MM.1S (cell line): ENCODE results near the gene FRMD8.

Source experiments
- DNase-seq: peaks from one replicate; pipeline ENCODE4 v3.0.0-alpha.2; 2015
- H2AFZ ChIP-seq: fragments of 300-600 bp; sonication (generic); 2 replicates; pipeline ENCODE4 v1.6.0; 2016; ENCODE audit warnings: antibody characterized with exemption, low read length
- H3F3A ChIP-seq: fragments of 300-600 bp; sonication (generic); 2 replicates; pipeline ENCODE4 v1.6.1; 2016; ENCODE audit warnings: mild to moderate bottlenecking, antibody characterized with exemption, low read length, moderate library complexity, mixed read lengths; ENCODE audit not compliant: insufficient read depth
- H3K27ac ChIP-seq: fragments of 300-600 bp; sonication (generic); 2 replicates; pipeline ENCODE4 v1.5.1; 2016; ENCODE audit warnings: mild to moderate bottlenecking, low read length
- H3K27me3 ChIP-seq: fragments of 300-600 bp; sonication (generic); replicated peaks from 2 replicates; pipeline ENCODE4 v1.6.0; 2016; ENCODE audit warnings: low read length; ENCODE audit not compliant: insufficient read depth
- H3K36me3 ChIP-seq: fragments of 300-600 bp; sonication (generic); replicated peaks from 2 replicates; pipeline ENCODE4 v1.6.1; 2016; ENCODE audit warnings: mild to moderate bottlenecking, low read length, mixed read lengths; ENCODE audit not compliant: insufficient read depth
- H3K4me1 ChIP-seq: fragments of 300-600 bp; sonication (generic); 2 replicates; pipeline ENCODE4 v1.6.1; 2016; ENCODE audit warnings: low read length, mixed read lengths
- H3K4me2 ChIP-seq: fragments of 300-600 bp; sonication (generic); 2 replicates; pipeline ENCODE4 v1.6.0; 2016; ENCODE audit warnings: low read depth, low read length
- H3K4me3 ChIP-seq: fragments of 300-600 bp; sonication (generic); 2 replicates; pipeline ENCODE4 v1.5.1; 2016; ENCODE audit warnings: low read length, mixed read lengths
- H3K79me2 ChIP-seq: fragments of 300-600 bp; sonication (generic); 2 replicates; pipeline ENCODE4 v1.6.1; 2016; ENCODE audit warnings: mixed run types, low read length, mixed read lengths
- H3K9ac ChIP-seq: fragments of 300-600 bp; sonication (generic); 2 replicates; pipeline ENCODE4 v1.6.1; 2016; ENCODE audit warnings: low read length, mixed read lengths
- H3K9me2 ChIP-seq: fragments of 300-600 bp; sonication (generic); replicated peaks from 2 replicates; pipeline ENCODE4 v1.6.1; 2016; ENCODE audit warnings: mild to moderate bottlenecking, low read length, mixed read lengths; ENCODE audit not compliant: insufficient read depth
- H3K9me3 ChIP-seq: fragments of 300-600 bp; sonication (generic); replicated peaks from 2 replicates; pipeline ENCODE4 v1.6.1; 2016; ENCODE audit warnings: mild to moderate bottlenecking, low read length, mixed read lengths; ENCODE audit not compliant: insufficient read depth
- H4K20me1 ChIP-seq: fragments of 300-600 bp; sonication (generic); 2 replicates; pipeline ENCODE4 v1.6.1; 2016; ENCODE audit warnings: mild to moderate bottlenecking, low read length, moderate library complexity, mixed read lengths; ENCODE audit not compliant: insufficient read depth
- EZH2 ChIP-seq: fragments of 300-600 bp; sonication (generic); optimal IDR thresholded peaks from 2 replicates; pipeline ENCODE3; 2017; ENCODE audit warnings: low read depth, mild to moderate bottlenecking, antibody characterized with exemption, low read length, mixed read lengths
- EZH2phosphoT487 ChIP-seq: fragments of 300-600 bp; sonication (generic); IDR thresholded peaks from 2 replicates; pipeline ENCODE4 v1.6.1; 2018; ENCODE audit warnings: antibody characterized with exemption, low read length
- TF ChIP-seq, protein P1 (sequence below): fragments of 300-600 bp; sonication (generic); IDR thresholded peaks from 2 replicates; pipeline ENCODE4 v1.5.1; 2016; ENCODE audit warnings: antibody characterized with exemption, low read length, mixed read lengths

FRMD8 gene

DNA sequence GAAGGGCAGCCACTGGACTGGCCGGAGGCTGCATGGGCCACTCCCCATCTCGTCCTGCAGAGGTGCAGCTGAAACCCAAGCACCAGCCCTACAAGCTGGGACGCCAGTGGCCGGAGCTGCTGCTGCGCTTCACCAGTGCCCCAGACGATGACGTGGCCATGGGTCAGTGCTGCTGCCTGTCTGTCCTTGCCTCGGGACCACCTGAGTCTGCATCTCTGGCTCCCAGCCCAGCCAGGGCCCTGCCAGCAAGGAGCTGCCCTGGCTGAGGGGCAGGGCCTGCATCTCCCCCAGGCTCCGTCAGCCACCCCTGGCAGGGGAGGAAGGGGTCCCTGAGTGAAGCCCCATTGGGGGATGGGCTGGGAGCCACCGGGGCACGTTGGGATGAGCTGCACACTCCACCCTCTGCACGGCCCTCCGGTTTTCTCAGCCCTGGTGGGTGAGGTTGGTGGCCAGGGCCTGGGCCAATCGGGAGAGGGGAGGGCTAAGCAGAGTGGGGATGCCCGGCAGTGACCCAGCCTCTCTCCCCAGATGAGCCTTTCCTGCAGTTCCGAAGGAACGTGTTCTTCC lies 7.2 kb downstream of the FRMD8 start:
- peaks cover 2% of the 10 kb centered on the region for H3F3A ChIP-seq
- H3K9ac ChIP-seq, result no peak overlapping the region
- H3K4me3 ChIP-seq, result no peak overlapping the region
- H3K9me3 ChIP-seq, result no peaks in the 10 kb centered on the region
- H3K27me3 ChIP-seq, result no peaks in the 10 kb centered on the region
- H3K27ac ChIP-seq, result no peak overlapping the region
- H3K9me2 ChIP-seq, result no peaks in the 10 kb centered on the region
- no peaks in the 10 kb centered on the region for H4K20me1 ChIP-seq
- no peak overlapping the region for H3K4me2 ChIP-seq
- H3K79me2 ChIP-seq, result peaks cover 56% of the 10 kb centered on the region
- H2AFZ ChIP-seq, result no peak overlapping the region
- TF ChIP-seq, protein P1, sequence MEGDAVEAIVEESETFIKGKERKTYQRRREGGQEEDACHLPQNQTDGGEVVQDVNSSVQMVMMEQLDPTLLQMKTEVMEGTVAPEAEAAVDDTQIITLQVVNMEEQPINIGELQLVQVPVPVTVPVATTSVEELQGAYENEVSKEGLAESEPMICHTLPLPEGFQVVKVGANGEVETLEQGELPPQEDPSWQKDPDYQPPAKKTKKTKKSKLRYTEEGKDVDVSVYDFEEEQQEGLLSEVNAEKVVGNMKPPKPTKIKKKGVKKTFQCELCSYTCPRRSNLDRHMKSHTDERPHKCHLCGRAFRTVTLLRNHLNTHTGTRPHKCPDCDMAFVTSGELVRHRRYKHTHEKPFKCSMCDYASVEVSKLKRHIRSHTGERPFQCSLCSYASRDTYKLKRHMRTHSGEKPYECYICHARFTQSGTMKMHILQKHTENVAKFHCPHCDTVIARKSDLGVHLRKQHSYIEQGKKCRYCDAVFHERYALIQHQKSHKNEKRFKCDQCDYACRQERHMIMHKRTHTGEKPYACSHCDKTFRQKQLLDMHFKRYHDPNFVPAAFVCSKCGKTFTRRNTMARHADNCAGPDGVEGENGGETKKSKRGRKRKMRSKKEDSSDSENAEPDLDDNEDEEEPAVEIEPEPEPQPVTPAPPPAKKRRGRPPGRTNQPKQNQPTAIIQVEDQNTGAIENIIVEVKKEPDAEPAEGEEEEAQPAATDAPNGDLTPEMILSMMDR, result no peak
- no peak for TF ChIP-seq EZH2
- no peak for TF ChIP-seq EZH2phosphoT487
- DNase-seq, result no peak
- peaks cover 8% of the 10 kb centered on the region for H3K4me1 ChIP-seq
- H3K36me3 ChIP-seq, result no peaks in the 10 kb centered on the region

DNA sequence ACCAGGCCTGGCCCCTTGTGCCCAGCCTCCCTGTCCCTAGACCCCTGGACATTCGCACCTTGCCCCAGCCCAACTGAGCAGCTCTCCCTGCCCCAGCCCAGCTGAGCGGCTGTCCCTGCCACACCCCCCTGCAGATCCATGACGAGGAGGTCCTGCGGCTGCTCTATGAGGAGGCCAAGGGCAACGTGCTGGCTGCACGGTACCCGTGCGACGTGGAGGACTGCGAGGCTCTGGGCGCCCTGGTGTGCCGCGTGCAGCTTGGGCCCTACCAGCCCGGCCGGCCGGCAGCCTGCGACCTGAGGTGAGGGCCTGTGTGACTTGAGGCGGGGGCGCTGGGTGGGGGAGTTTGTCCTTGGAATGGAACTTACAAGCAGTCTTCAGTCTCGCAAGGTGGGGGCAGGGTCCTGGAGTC lies 7.7 kb downstream of the FRMD8 start:
- Histone ChIP-seq H3K4me3 (no peak overlapping the region), H3F3A (no peaks in the 10 kb centered on the region), H3K9me2 (no peaks in the 10 kb centered on the region), H3K9me3 (no peaks in the 10 kb centered on the region), H3K79me2 (peaks cover 52% of the 10 kb centered on the region), H3K4me2 (no peak overlapping the region), H3K36me3 (no peaks in the 10 kb centered on the region), H3K27ac (no peak overlapping the region), H2AFZ (no peak overlapping the region), H3K27me3 (no peaks in the 10 kb centered on the region), H3K4me1 (peaks cover 6% of the 10 kb centered on the region), H4K20me1 (no peaks in the 10 kb centered on the region), H3K9ac (no peak overlapping the region)
- TF ChIP-seq EZH2, result no peak
- TF ChIP-seq, protein P1, result no peak
- no peak for TF ChIP-seq EZH2phosphoT487
- DNase-seq, result no peak

DNA sequence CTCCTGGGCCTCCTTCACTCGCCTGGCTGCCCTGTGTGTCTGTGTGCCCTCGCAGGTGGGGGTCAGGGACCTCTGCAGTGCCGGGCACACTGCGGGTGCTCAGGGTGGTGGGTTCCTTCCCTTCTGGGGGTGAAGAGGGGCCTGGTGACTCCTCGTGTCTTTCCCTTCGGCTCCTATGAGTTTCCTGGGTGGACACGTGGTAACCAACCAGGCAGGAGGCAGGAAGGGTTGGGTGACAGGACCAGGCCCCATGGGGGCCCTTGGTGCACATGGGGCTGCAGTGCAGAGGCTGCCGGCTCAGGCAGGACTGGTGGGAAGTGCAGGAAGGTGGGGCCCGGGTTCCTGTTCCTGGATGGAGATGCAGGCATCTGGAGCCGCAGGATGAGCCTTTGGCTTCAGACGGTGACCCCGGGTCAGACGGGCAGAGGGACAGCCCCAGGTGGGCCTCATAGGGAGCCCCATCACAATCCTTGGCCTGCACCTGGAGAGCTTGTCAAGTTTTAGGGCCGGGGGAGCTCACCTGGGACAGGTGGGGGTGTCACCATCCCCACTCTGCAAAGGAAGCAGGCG lies 9.6 kb downstream of the FRMD8 start:
- Histone ChIP-seq H3F3A (no peaks in the 10 kb centered on the region), H3K27ac (no peak overlapping the region), H3K27me3 (no peaks in the 10 kb centered on the region), H3K4me2 (no peak overlapping the region), H3K36me3 (no peaks in the 10 kb centered on the region), H3K9me2 (no peaks in the 10 kb centered on the region), H2AFZ (no peak overlapping the region), H3K4me1 (no peaks in the 10 kb centered on the region), H3K79me2 (peaks cover 33% of the 10 kb centered on the region), H4K20me1 (no peaks in the 10 kb centered on the region), H3K9me3 (no peaks in the 10 kb centered on the region), H3K4me3 (no peak overlapping the region), H3K9ac (no peak overlapping the region)
- DNase-seq, result no peak
- no peak for TF ChIP-seq EZH2
- TF ChIP-seq, protein P1, result no peak
